Subcutaneous abdominal adipose tissue (tissue), 5 donors: ENCODE measurements around the gene CNTNAP2.
"Not testable (repeated sequence)": the region's sequence is repeated elsewhere in the genome, so short reads cannot be mapped to it uniquely, and the experiment has no call there.

ENCODE experiments used
- H3K27ac ChIP-seq: one replicate; pipeline ENCODE4 v1.7.0; 2013; ENCODE audit warnings: low read depth, mild to moderate bottlenecking, inconsistent platforms, low read length, moderate library complexity
- H3K27me3 ChIP-seq, 5 donors: one replicate each; pipeline ENCODE4 v1.7.0; 2013; ENCODE audit warnings: low read length in 5 of 5, inconsistent platforms in 1 of 5; ENCODE audit not compliant: control insufficient read depth in 5 of 5, insufficient read depth in 4 of 5
- H3K36me3 ChIP-seq, 5 donors: one replicate each; pipeline ENCODE4 v1.7.0; 2013; ENCODE audit warnings: low read length in 5 of 5; ENCODE audit not compliant: control insufficient read depth in 5 of 5, insufficient read depth in 5 of 5
- H3K4me1 ChIP-seq, 5 donors: one replicate each; pipeline ENCODE4 v1.7.0; 2013; ENCODE audit warnings: low read length in 5 of 5, mild to moderate bottlenecking in 3 of 5, moderate library complexity in 1 of 5; ENCODE audit not compliant: control insufficient read depth in 5 of 5, insufficient read depth in 5 of 5
- H3K4me3 ChIP-seq, 5 donors: one replicate each; pipeline ENCODE4 v1.7.0; 2013; ENCODE audit warnings: low read length in 5 of 5, low read depth in 1 of 5
- H3K9ac ChIP-seq, 5 donors: one replicate each; pipeline ENCODE4 v1.7.0; 2013; ENCODE audit warnings: low read length in 5 of 5, mild to moderate bottlenecking in 4 of 5, moderate library complexity in 3 of 5
- H3K9me3 ChIP-seq, 5 donors: one replicate each; pipeline ENCODE4 v1.7.0; 2013; ENCODE audit warnings: low read length in 5 of 5; ENCODE audit not compliant: control insufficient read depth in 5 of 5
- donor health status: healthy.
- donor health status: healthy.
- donor health status: healthy.
- donor health status: healthy.
- donor health status: healthy.

The CNTNAP2 gene

GRCh38 chr7:148318102-148318811 is 2201.7 kb downstream of the CNTNAP2 start:
- Histone ChIP-seq H3K4me1 (no peaks in the 10 kb centered on the region), H3K27ac (no peak overlapping the region), H3K9ac (no peak overlapping the region), H3K36me3 (no peaks in the 10 kb centered on the region), H3K9me3 (no peaks in the 10 kb centered on the region), H3K27me3 (no peaks in the 10 kb centered on the region), H3K4me3 (no peak overlapping the region)

- H3K27me3 ChIP-seq = no peaks in the 10 kb centered on the region
Observed at GRCh38 chr7:148318838-148319237, 2202.2 kb downstream of the CNTNAP2 start.

GRCh38 chr7:148319316-148319808 is 2202.8 kb downstream of the CNTNAP2 start:
- no peaks in the 10 kb centered on the region for H3K36me3 ChIP-seq
- no peaks in the 10 kb centered on the region for H3K9me3 ChIP-seq
- H3K9ac ChIP-seq = no peak overlapping the region
- H3K27ac ChIP-seq = no peak overlapping the region
- no peaks in the 10 kb centered on the region for H3K27me3 ChIP-seq
- no peaks in the 10 kb centered on the region for H3K4me1 ChIP-seq
- no peak overlapping the region for H3K4me3 ChIP-seq

More at GRCh38 chr7:148318838-148319237, 2202.2 kb downstream of the CNTNAP2 start:
- no peak overlapping the region for H3K27ac ChIP-seq
- no peaks in the 10 kb centered on the region for H3K9me3 ChIP-seq
- no peaks in the 10 kb centered on the region for H3K4me1 ChIP-seq
- H3K9ac ChIP-seq = no peak overlapping the region
- no peak overlapping the region for H3K4me3 ChIP-seq
- H3K36me3 ChIP-seq = no peaks in the 10 kb centered on the region

GRCh38 chr7:148325208-148325607 is 2208.6 kb downstream of the CNTNAP2 start:
- H3K9me3 ChIP-seq = no peaks in the 10 kb centered on the region
- no peak overlapping the region for H3K27ac ChIP-seq
- no peaks in the 10 kb centered on the region for H3K27me3 ChIP-seq
- no peak overlapping the region for H3K9ac ChIP-seq
- H3K4me3 ChIP-seq = no peak overlapping the region
- no peaks in the 10 kb centered on the region for H3K36me3 ChIP-seq
- H3K4me1 ChIP-seq = no peaks in the 10 kb centered on the region

- Histone ChIP-seq H3K27ac (no peak overlapping the region), H3K4me1 (no peaks in the 10 kb centered on the region), H3K9me3 (peaks cover 0 to 12% (median 0%) of the 10 kb centered on the region in 5 donors)
Observed at GRCh38 chr7:148327379-148327778, 2210.8 kb downstream of the CNTNAP2 start.

GRCh38 chr7:148328906-148329305 is 2212.3 kb downstream of the CNTNAP2 start:
- H3K27me3 ChIP-seq = no peaks in the 10 kb centered on the region
- H3K36me3 ChIP-seq = no peaks in the 10 kb centered on the region
- no peak overlapping the region for H3K9ac ChIP-seq
- peaks cover 0 to 12% (median 0%) of the 10 kb centered on the region in 5 donors for H3K9me3 ChIP-seq
- H3K4me3 ChIP-seq = no peak overlapping the region
- no peaks in the 10 kb centered on the region for H3K4me1 ChIP-seq
- H3K27ac ChIP-seq = no peak overlapping the region

More at GRCh38 chr7:148327379-148327778, 2210.8 kb downstream of the CNTNAP2 start:
- no peaks in the 10 kb centered on the region for H3K27me3 ChIP-seq
- H3K4me3 ChIP-seq = no peak overlapping the region
- no peaks in the 10 kb centered on the region for H3K36me3 ChIP-seq
- H3K9ac ChIP-seq = no peak overlapping the region

GRCh38 chr7:148330124-148330818 is 2213.7 kb downstream of the CNTNAP2 start:
- Histone ChIP-seq H3K4me3 (no peak overlapping the region), H3K27ac (no peak overlapping the region), H3K4me1 (peaks cover 0 to 10% (median 0%) of the 10 kb centered on the region in 5 donors), H3K9me3 (peaks cover 0 to 12% (median 0%) of the 10 kb centered on the region in 5 donors), H3K9ac (no peak overlapping the region), H3K27me3 (no peaks in the 10 kb centered on the region), H3K36me3 (no peaks in the 10 kb centered on the region)

GRCh38 chr7:148330822-148331221 is 2214.2 kb downstream of the CNTNAP2 start:
- Histone ChIP-seq H3K9me3 (peaks cover 0 to 12% (median 0%) of the 10 kb centered on the region in 5 donors), H3K36me3 (no peaks in the 10 kb centered on the region), H3K4me3 (no peak overlapping the region), H3K9ac (no peak overlapping the region), H3K27ac (no peak overlapping the region), H3K27me3 (no peaks in the 10 kb centered on the region), H3K4me1 (peaks cover 0 to 11% (median 0%) of the 10 kb centered on the region in 5 donors)

- H3K9me3 ChIP-seq = peaks cover 0 to 12% (median 0%) of the 10 kb centered on the region in 5 donors
Observed at GRCh38 chr7:148331456-148331855, 2214.9 kb downstream of the CNTNAP2 start.

More at GRCh38 chr7:148331456-148331855, 2214.9 kb downstream of the CNTNAP2 start:
- not testable (repeated sequence) for H3K27me3 ChIP-seq, H3K9ac ChIP-seq, H3K36me3 ChIP-seq, H3K4me3 ChIP-seq, H3K27ac ChIP-seq
- peaks cover 0 to 11% (median 0%) of the 10 kb centered on the region in 5 donors for H3K4me1 ChIP-seq
